GM23338 (cell line): ENCODE measurements around the gene NUCKS1. TPM values are rescaled to one million over a fixed set of nuclear protein-coding genes. Genes with fewer than 3 reads are reported as not detected.

Experiments
- ATAC-seq: fragments of 200-7000 bp; cut with Tn5 transposase; 3 replicates; pipeline ENCODE4 v1.9.1; 2020
- DNase-seq: peaks from one replicate; pipeline ENCODE4 v3.0.0-alpha.2; 2015; ENCODE audit warnings: low spot score
- H2AFZ ChIP-seq: fragments of 200-600 bp; sonication (generic); 2 replicates; pipeline ENCODE4 v1.8.0; 2016; ENCODE audit warnings: antibody characterized with exemption, mild to moderate bottlenecking, moderate library complexity
- H3F3A ChIP-seq: fragments of 200-600 bp; sonication (generic); replicated peaks from 2 replicates; pipeline ENCODE4 v1.8.0; 2017; ENCODE audit warnings: antibody characterized with exemption, mixed run types, low read depth
- H3K27ac ChIP-seq: fragments of 200-600 bp; sonication (generic); 2 replicates; pipeline ENCODE4 v1.6.1; 2016; ENCODE audit warnings: low read depth
- H3K27me3 ChIP-seq: fragments of 200-600 bp; sonication (generic); 2 replicates; pipeline ENCODE4 v1.8.0; 2016; ENCODE audit warnings: mild to moderate bottlenecking, mixed run types, moderate library complexity; ENCODE audit not compliant: insufficient read depth
- H3K36me3 ChIP-seq: fragments of 200-600 bp; sonication (generic); 2 replicates; pipeline ENCODE4 v1.8.0; 2016; ENCODE audit warnings: mild to moderate bottlenecking; ENCODE audit not compliant: insufficient read depth
- H3K4me1 ChIP-seq: fragments of 200-600 bp; sonication (generic); 2 replicates; pipeline ENCODE4 v1.8.0; 2016; ENCODE audit warnings: mild to moderate bottlenecking, moderate library complexity; ENCODE audit not compliant: insufficient read depth
- H3K4me2 ChIP-seq: fragments of 200-600 bp; sonication (generic); 2 replicates; pipeline ENCODE4 v1.7.1; 2017; ENCODE audit warnings: mixed run types
- H3K4me3 ChIP-seq: fragments of 200-600 bp; sonication (generic); 2 replicates; pipeline ENCODE4 v1.6.1; 2016; ENCODE audit warnings: mixed run types
- H3K79me2 ChIP-seq: fragments of 200-600 bp; sonication (generic); replicated peaks from 2 replicates; pipeline ENCODE4 v1.8.0; 2017; ENCODE audit warnings: mild to moderate bottlenecking; ENCODE audit not compliant: insufficient read depth
- H3K9me2 ChIP-seq: fragments of 200-600 bp; sonication (generic); 2 replicates; pipeline ENCODE4 v1.8.0; 2017; ENCODE audit not compliant: insufficient read depth
- H4K20me1 ChIP-seq: fragments of 200-600 bp; sonication (generic); replicated peaks from 2 replicates; pipeline ENCODE4 v1.8.0; 2017; ENCODE audit warnings: mild to moderate bottlenecking; ENCODE audit not compliant: insufficient read depth
- H3K27ac Mint-ChIP-seq: 2 replicates; pipeline ENCODE4 v1.8.0; 2020; ENCODE audit warnings: inconsistent platforms, mild to moderate bottlenecking, moderate library complexity, mixed read lengths
- H3K27me3 Mint-ChIP-seq: 3 replicates; pipeline ENCODE4 v1.8.0; 2022; ENCODE audit warnings: low read depth, mild to moderate bottlenecking, moderate library complexity, mixed read lengths, inconsistent platforms; ENCODE audit not compliant: insufficient read depth, poor library complexity
- H3K36me3 Mint-ChIP-seq: 3 replicates; pipeline ENCODE4 v1.8.0; 2021; ENCODE audit warnings: low read depth, mild to moderate bottlenecking, inconsistent platforms, moderate library complexity, mixed read lengths
- H3K4me1 Mint-ChIP-seq: 3 replicates; pipeline ENCODE4 v1.8.0; 2020; ENCODE audit warnings: mild to moderate bottlenecking, inconsistent platforms, mixed read lengths
- H3K4me3 Mint-ChIP-seq: 3 replicates; pipeline ENCODE4 v1.8.0; 2021; ENCODE audit warnings: moderate library complexity, mild to moderate bottlenecking, inconsistent platforms, mixed read lengths
- H3K9me3 Mint-ChIP-seq: 3 replicates; pipeline ENCODE4 v1.8.0; 2020; ENCODE audit warnings: moderate library complexity, mild to moderate bottlenecking, inconsistent platforms, mixed read lengths
- CREB1 ChIP-seq: fragments of 250-450 bp; sonication (Bioruptor Pico); IDR thresholded peaks from 2 replicates; pipeline ENCODE4 v1.5.0; 2020; ENCODE audit warnings: low read depth, mild to moderate bottlenecking, moderate library complexity
- EZH2 ChIP-seq: fragments of 200-600 bp; sonication (generic); IDR thresholded peaks from one replicate; pipeline ENCODE4 v1.8.0; 2017; ENCODE audit warnings: antibody characterized with exemption, mild to moderate bottlenecking, low read depth; ENCODE audit not compliant: unreplicated experiment
- EZH2phosphoT487 ChIP-seq: fragments of 200-600 bp; sonication (generic); IDR thresholded peaks from one replicate; pipeline ENCODE4 v1.8.1; 2018; ENCODE audit warnings: antibody characterized with exemption; ENCODE audit not compliant: unreplicated experiment
- NANOG ChIP-seq: IDR thresholded peaks from 2 replicates; pipeline ENCODE4 v1.6.1; 2016; ENCODE audit warnings: antibody characterized with exemption, borderline replicate concordance
- POLR2AphosphoS5 ChIP-seq: IDR thresholded peaks from 2 replicates; pipeline ENCODE4 v1.6.1; 2016; ENCODE audit warnings: antibody characterized with exemption, low read depth
- REST ChIP-seq: IDR thresholded peaks from one replicate; pipeline ENCODE4 v1.6.1; 2018; ENCODE audit warnings: antibody characterized with exemption; ENCODE audit not compliant: unreplicated experiment
- ZNF462 ChIP-seq: fragments of 250-450 bp; sonication (Bioruptor Pico); IDR thresholded peaks from 2 replicates; pipeline ENCODE4 v1.5.0; 2020; ENCODE audit warnings: mild to moderate bottlenecking, moderate library complexity
- polyA plus RNA-seq: library from polyadenylated mRNA; unstranded; fragments of >200 nt; fragmentation: Nextera tagmentation; extraction: Ambion mirVana; gene quantifications from 2 replicates; pipeline ENCODE4 v1.2.1, GENCODE V29; 2016
- total RNA-seq: library from RNA; depleted of rRNA; stranded (reverse); fragments of >200 nt; shearing (Covaris generic); gene quantifications from 2 replicates; pipeline ENCODE4 v1.2.3, GENCODE V29; 2014

Gene NUCKS1
- total and polyA plus RNA-seq, 2 experiments from 2014 or later, result 255 to 307 TPM

GRCh38 chr1:205741681-205742080 lies 8.3 kb downstream of the NUCKS1 start:
- ATAC-seq (no peak), DNase-seq (no peak)
- H3K27me3 ChIP-seq, result no peaks in the 10 kb centered on the region
- 0 out of 2 replicates have a peak, but pooled peaks cover 3% of the 10 kb centered on the region for H3F3A ChIP-seq
- no peak overlapping the region for H3K4me3 ChIP-seq
- H3K36me3 ChIP-seq, result no peaks in the 10 kb centered on the region
- H3K27ac ChIP-seq, result peak overlapping the region; percentile 35
- H3K27ac Mint-ChIP-seq, result no peak overlapping the region
- H3K4me1 ChIP-seq, result peaks cover 42% of the 10 kb centered on the region
- no peak overlapping the region for H3K4me3 Mint-ChIP-seq
- H3K4me2 ChIP-seq, result peak overlapping the region; percentile 12; the same call in 1 of the 2 replicates
- TF ChIP-seq ZNF462 (CRISPR knock-in tag), result no peak
- TF ChIP-seq EZH2phosphoT487, result no peak
- TF ChIP-seq EZH2, result no peak
- no peak for TF ChIP-seq POLR2AphosphoS5
- TF ChIP-seq CREB1 (CRISPR knock-in tag), result no peak
- TF ChIP-seq NANOG, result no peak
- no peak for TF ChIP-seq REST
- H4K20me1 ChIP-seq, result peaks cover 81% of the 10 kb centered on the region
- H2AFZ ChIP-seq, result no peak overlapping the region
- peaks cover 45% of the 10 kb centered on the region for H3K4me1 Mint-ChIP-seq
- no peaks in the 10 kb centered on the region for H3K9me3 Mint-ChIP-seq
- peaks cover 7% of the 10 kb centered on the region for H3K27me3 Mint-ChIP-seq
- H3K36me3 Mint-ChIP-seq, result peaks cover 33% of the 10 kb centered on the region
- peaks cover 100% of the 10 kb centered on the region for H3K79me2 ChIP-seq
- no peaks in the 10 kb centered on the region for H3K9me2 ChIP-seq
